Mucosa of descending colon (tissue), 3 donors: ENCODE measurements around the gene PLXNA2. TPM values are rescaled to one million over a fixed set of nuclear protein-coding genes. Genes with fewer than 3 reads are reported as not detected.

Experiments
- ATAC-seq: fragments of 200-7000 bp; cut with Tn5 transposase; one replicate; pipeline ENCODE4 v1.9.1; 2020; ENCODE audit warnings: mild to moderate bottlenecking, moderate library complexity
- DNase-seq, 3 donors: peaks; one replicate each; pipeline ENCODE4 v3.0.0-alpha.2; 2020
- H3K36me3 ChIP-seq: fragments of 200-600 bp; one replicate; pipeline ENCODE4 v1.8.0; 2021; ENCODE audit warnings: low read depth, mild to moderate bottlenecking
- H3K4me1 ChIP-seq: fragments of 200-600 bp; one replicate; pipeline ENCODE4 v1.8.0; 2021; ENCODE audit warnings: low read depth, mild to moderate bottlenecking
- H3K4me3 ChIP-seq: fragments of 200-600 bp; one replicate; pipeline ENCODE4 v1.8.0; 2021; ENCODE audit warnings: mild to moderate bottlenecking
- H3K9me3 ChIP-seq: fragments of 200-600 bp; one replicate; pipeline ENCODE4 v1.8.0; 2021; ENCODE audit warnings: mild to moderate bottlenecking
- CTCF ChIP-seq: fragments of 200-600 bp; IDR thresholded peaks from one replicate; pipeline ENCODE4 v1.8.0; 2022; ENCODE audit warnings: antibody characterized with exemption, mild to moderate bottlenecking
- intact Hi-C, 2 donors: fragments of 100-400 bp; cut with DNase I in 1 of 2; cut with micrococcal nuclease in 1 of 2; formaldehyde crosslinking; loops; one replicate each; pipeline versions ENCODE4 v1.11.0 to v1.11.1; 2022; cut with DNase I, micrococcal nuclease
- total RNA-seq, 3 donors: library from RNA; stranded (reverse); fragmentation: NEBNext Ultra II Directional in 2 of 3; extraction: Animal tissue kit (Norgen Biotek cat#: 25700) in 2 of 3; gene quantifications; one replicate each; pipeline versions ENCODE4 v1.2.1 to v1.2.4, GENCODE V29; 2021 to 2023
- donor health status: DM: no; HTN: no; CAD: no; lungs with moderate emphysema.
- donor health status: DM: no; HTN: no; CAD: no.
- donor health status: DM: no; HTN: yes; CAD: no.

PLXNA2 gene
- total RNA-seq, 3 donors from 2014 or later = 65.5 to 127 (median 70.6) TPM

- no peaks in the 10 kb centered on the region for H3K36me3 ChIP-seq
- no peak overlapping the region for H3K4me3 ChIP-seq
- TF ChIP-seq CTCF = no peak
- H3K9me3 ChIP-seq = no peaks in the 10 kb centered on the region
- H3K4me1 ChIP-seq = no peaks in the 10 kb centered on the region
- intact Hi-C loops = no loop called here
- DNase-seq (no peak), ATAC-seq (no peak)
Observed at GRCh38 chr1:208003241-208003640, 240.9 kb downstream of the PLXNA2 start.

GRCh38 chr1:208002672-208003071 lies 241.5 kb downstream of the PLXNA2 start:
- H3K4me3 ChIP-seq = no peak overlapping the region
- H3K36me3 ChIP-seq = no peaks in the 10 kb centered on the region
- DNase-seq = no peak
- no peak for TF ChIP-seq CTCF
- no peak for ATAC-seq
- no peaks in the 10 kb centered on the region for H3K4me1 ChIP-seq
- H3K9me3 ChIP-seq = no peaks in the 10 kb centered on the region
- intact Hi-C loops = no loop called here

- DNase-seq (no peak), ATAC-seq (no peak)
- Histone ChIP-seq H3K4me1 (no peaks in the 10 kb centered on the region), H3K36me3 (no peaks in the 10 kb centered on the region), H3K4me3 (no peak overlapping the region), H3K9me3 (no peaks in the 10 kb centered on the region)
- intact Hi-C loops = no loop called here
- TF ChIP-seq CTCF = no peak
Observed at GRCh38 chr1:208002078-208002477, 242.1 kb downstream of the PLXNA2 start.

- ATAC-seq (no peak), DNase-seq (no peak)
- intact Hi-C loops = no loop called here
- TF ChIP-seq CTCF = no peak
- no peaks in the 10 kb centered on the region for H3K36me3 ChIP-seq
- H3K4me3 ChIP-seq = no peak overlapping the region
- H3K4me1 ChIP-seq = no peaks in the 10 kb centered on the region
- no peaks in the 10 kb centered on the region for H3K9me3 ChIP-seq
Observed at GRCh38 chr1:208000504-208000903, 243.7 kb downstream of the PLXNA2 start.

GRCh38 chr1:207999972-208000371 lies 244.2 kb downstream of the PLXNA2 start:
- Histone ChIP-seq H3K36me3 (no peaks in the 10 kb centered on the region), H3K4me3 (no peak overlapping the region), H3K9me3 (no peaks in the 10 kb centered on the region), H3K4me1 (no peaks in the 10 kb centered on the region)
- TF ChIP-seq CTCF = no peak
- no peak for ATAC-seq
- intact Hi-C loops = no loop called here
- no peak for DNase-seq

GRCh38 chr1:207999274-207999915 lies 244.8 kb downstream of the PLXNA2 start:
- DNase-seq (no peak), ATAC-seq (no peak)
- intact Hi-C loops = no loop called here
- H3K36me3 ChIP-seq = no peaks in the 10 kb centered on the region
- no peak for TF ChIP-seq CTCF
- H3K4me3 ChIP-seq = no peak overlapping the region
- H3K9me3 ChIP-seq = no peaks in the 10 kb centered on the region
- H3K4me1 ChIP-seq = no peaks in the 10 kb centered on the region
